Measurements from ENCODE around the gene SIDT2.
"Not testable (repeated sequence)": the region's sequence is repeated elsewhere in the genome, so short reads cannot be mapped to it uniquely, and the experiment has no call there.

Gene SIDT2

GRCh38 chr11:117182551-117182935, 4.0 kb downstream of the SIDT2 start:
- Histone ChIP-seq H3K27ac (ENCODE audit: low read depth, low read length) (no peak overlapping the region), H3K36me3 (ENCODE audit: insufficient read depth, low read length) (peaks cover 10% of the 10 kb centered on the region), H3K4me3 (ENCODE audit: low read length) (no peak overlapping the region), H3K27me3 (ENCODE audit: insufficient read depth, low read length) (no peaks in the 10 kb centered on the region), H3K9ac (ENCODE audit: low read depth, low read length) (no peak overlapping the region), H3K9me3 (ENCODE audit: insufficient read depth, low read depth, low read length) (no peaks in the 10 kb centered on the region), H3K4me1 (ENCODE audit: insufficient read depth, low read length) (peaks cover 16% of the 10 kb centered on the region; the same call in 1 of the 2 replicates)
- WGBS = 97% methylated on average over 10 of the region's 10 CpGs

GRCh38 chr11:117183178-117183577, 4.6 kb downstream of the SIDT2 start:
- peaks cover 15% of the 10 kb centered on the region for H3K36me3 ChIP-seq (ENCODE audit: insufficient read depth, low read length)
- not testable (repeated sequence) for H3K4me3 ChIP-seq (ENCODE audit: low read length); H3K27me3 ChIP-seq (ENCODE audit: insufficient read depth, low read length); H3K9ac ChIP-seq (ENCODE audit: low read depth, low read length); H3K9me3 ChIP-seq (ENCODE audit: insufficient read depth, low read depth, low read length); H3K27ac ChIP-seq (ENCODE audit: low read depth, low read length)
- peaks cover 11% of the 10 kb centered on the region; the same call in 1 of the 2 replicates for H3K4me1 ChIP-seq (ENCODE audit: insufficient read depth, low read length)
- 94% methylated on average over 13 of the region's 13 CpGs for WGBS

GRCh38 chr11:117183724-117184349, 5.3 kb downstream of the SIDT2 start:
- H3K9ac ChIP-seq (ENCODE audit: low read depth, low read length) = no peak overlapping the region
- peaks cover 21% of the 10 kb centered on the region for H3K36me3 ChIP-seq (ENCODE audit: insufficient read depth, low read length)
- no peaks in the 10 kb centered on the region for H3K27me3 ChIP-seq (ENCODE audit: insufficient read depth, low read length)
- H3K27ac ChIP-seq (ENCODE audit: low read depth, low read length) = no peak overlapping the region
- H3K9me3 ChIP-seq (ENCODE audit: insufficient read depth, low read depth, low read length) = no peaks in the 10 kb centered on the region
- WGBS = 92% methylated on average over 11 of the region's 11 CpGs
- peaks cover 11% of the 10 kb centered on the region; the same call in 1 of the 2 replicates for H3K4me1 ChIP-seq (ENCODE audit: insufficient read depth, low read length)
- no peak overlapping the region for H3K4me3 ChIP-seq (ENCODE audit: low read length)

GRCh38 chr11:117185736-117186430, 7.3 kb downstream of the SIDT2 start:
- no peak overlapping the region for H3K27ac ChIP-seq (ENCODE audit: low read depth, low read length)

GRCh38 chr11:117186431-117186761, 7.9 kb downstream of the SIDT2 start:
- Histone ChIP-seq H3K9ac (ENCODE audit: low read depth, low read length) (no peak overlapping the region), H3K27ac (ENCODE audit: low read depth, low read length) (no peak overlapping the region), H3K36me3 (ENCODE audit: insufficient read depth, low read length) (peaks cover 34% of the 10 kb centered on the region), H3K4me1 (ENCODE audit: insufficient read depth, low read length) (no peaks in the 10 kb centered on the region), H3K4me3 (ENCODE audit: low read length) (no peak overlapping the region), H3K9me3 (ENCODE audit: insufficient read depth, low read depth, low read length) (no peaks in the 10 kb centered on the region), H3K27me3 (ENCODE audit: insufficient read depth, low read length) (no peaks in the 10 kb centered on the region)
- 89% methylated on average over 4 of the region's 4 CpGs for WGBS

More at GRCh38 chr11:117185736-117186430, 7.3 kb downstream of the SIDT2 start:
- no peaks in the 10 kb centered on the region for H3K27me3 ChIP-seq (ENCODE audit: insufficient read depth, low read length)
- H3K36me3 ChIP-seq (ENCODE audit: insufficient read depth, low read length) = peaks cover 34% of the 10 kb centered on the region
- no peak overlapping the region for H3K9ac ChIP-seq (ENCODE audit: low read depth, low read length)
- H3K4me3 ChIP-seq (ENCODE audit: low read length) = no peak overlapping the region
- H3K4me1 ChIP-seq (ENCODE audit: insufficient read depth, low read length) = no peaks in the 10 kb centered on the region; the same call in 1 of the 2 replicates
- H3K9me3 ChIP-seq (ENCODE audit: insufficient read depth, low read depth, low read length) = no peaks in the 10 kb centered on the region
- 95% methylated on average over 5 of the region's 5 CpGs for WGBS

- Histone ChIP-seq H3K27me3 (ENCODE audit: insufficient read depth, low read length) (no peaks in the 10 kb centered on the region), H3K4me1 (ENCODE audit: insufficient read depth, low read length) (no peaks in the 10 kb centered on the region), H3K4me3 (ENCODE audit: low read length) (no peak overlapping the region), H3K9me3 (ENCODE audit: insufficient read depth, low read depth, low read length) (no peaks in the 10 kb centered on the region), H3K36me3 (ENCODE audit: insufficient read depth, low read length) (peaks cover 37% of the 10 kb centered on the region), H3K9ac (ENCODE audit: low read depth, low read length) (no peak overlapping the region), H3K27ac (ENCODE audit: low read depth, low read length) (no peak overlapping the region)
- WGBS = 85% methylated on average over 6 of the region's 6 CpGs
Measured at GRCh38 chr11:117187007-117187406, 8.5 kb downstream of the SIDT2 start.

- Histone ChIP-seq H3K9ac (ENCODE audit: low read depth, low read length) (no peak overlapping the region), H3K27ac (ENCODE audit: low read depth, low read length) (no peak overlapping the region), H3K9me3 (ENCODE audit: insufficient read depth, low read depth, low read length) (no peaks in the 10 kb centered on the region), H3K4me1 (ENCODE audit: insufficient read depth, low read length) (no peaks in the 10 kb centered on the region), H3K27me3 (ENCODE audit: insufficient read depth, low read length) (no peaks in the 10 kb centered on the region), H3K36me3 (ENCODE audit: insufficient read depth, low read length) (peaks cover 33% of the 10 kb centered on the region), H3K4me3 (ENCODE audit: low read length) (no peak overlapping the region)
- WGBS = 93% methylated on average over 13 of the region's 13 CpGs
Measured at GRCh38 chr11:117187428-117187798, 8.9 kb downstream of the SIDT2 start.

GRCh38 chr11:117187799-117188481, 9.4 kb downstream of the SIDT2 start:
- Histone ChIP-seq H3K4me1 (ENCODE audit: insufficient read depth, low read length) (no peaks in the 10 kb centered on the region), H3K9me3 (ENCODE audit: insufficient read depth, low read depth, low read length) (no peaks in the 10 kb centered on the region), H3K27me3 (ENCODE audit: insufficient read depth, low read length) (no peaks in the 10 kb centered on the region), H3K4me3 (ENCODE audit: low read length) (no peak overlapping the region), H3K27ac (ENCODE audit: low read depth, low read length) (no peak overlapping the region), H3K36me3 (ENCODE audit: insufficient read depth, low read length) (peaks cover 34% of the 10 kb centered on the region), H3K9ac (ENCODE audit: low read depth, low read length) (no peak overlapping the region)
- 96% methylated on average over 16 of the region's 16 CpGs for WGBS

GRCh38 chr11:117188620-117189081, 10.1 kb downstream of the SIDT2 start:
- H3K4me3 ChIP-seq (ENCODE audit: low read length) = no peak overlapping the region

GRCh38 chr11:117189191-117189940, 10.8 kb downstream of the SIDT2 start:
- no peaks in the 10 kb centered on the region for H3K9me3 ChIP-seq (ENCODE audit: insufficient read depth, low read depth, low read length)
- H3K36me3 ChIP-seq (ENCODE audit: insufficient read depth, low read length) = peaks cover 42% of the 10 kb centered on the region
- H3K4me1 ChIP-seq (ENCODE audit: insufficient read depth, low read length) = no peaks in the 10 kb centered on the region
- no peak overlapping the region for H3K9ac ChIP-seq (ENCODE audit: low read depth, low read length)
- WGBS = 95% methylated on average over 22 of the region's 22 CpGs
- no peak overlapping the region for H3K27ac ChIP-seq (ENCODE audit: low read depth, low read length)
- H3K4me3 ChIP-seq (ENCODE audit: low read length) = no peak overlapping the region
- H3K27me3 ChIP-seq (ENCODE audit: insufficient read depth, low read length) = no peaks in the 10 kb centered on the region

More at GRCh38 chr11:117188620-117189081, 10.1 kb downstream of the SIDT2 start:
- Histone ChIP-seq H3K4me1 (ENCODE audit: insufficient read depth, low read length) (no peaks in the 10 kb centered on the region), H3K27me3 (ENCODE audit: insufficient read depth, low read length) (no peaks in the 10 kb centered on the region), H3K36me3 (ENCODE audit: insufficient read depth, low read length) (peaks cover 40% of the 10 kb centered on the region), H3K9ac (ENCODE audit: low read depth, low read length) (no peak overlapping the region), H3K9me3 (ENCODE audit: insufficient read depth, low read depth, low read length) (no peaks in the 10 kb centered on the region), H3K27ac (ENCODE audit: low read depth, low read length) (no peak overlapping the region)
- WGBS = 90% methylated on average over 20 of the region's 20 CpGs

Data from HUES64 (cell line).